GM19238 (cell line): ENCODE results near the gene ZNF30.
"Not testable (repeated sequence)": the region's sequence is repeated elsewhere in the genome, so short reads cannot be mapped to it uniquely, and the experiment has no call there.

Experiments
- DNase-seq: peaks from one replicate; pipeline ENCODE4 v3.0.0; 2011; ENCODE audit warnings: low spot score; ENCODE audit not compliant: insufficient read length

The ZNF30 gene

DNA sequence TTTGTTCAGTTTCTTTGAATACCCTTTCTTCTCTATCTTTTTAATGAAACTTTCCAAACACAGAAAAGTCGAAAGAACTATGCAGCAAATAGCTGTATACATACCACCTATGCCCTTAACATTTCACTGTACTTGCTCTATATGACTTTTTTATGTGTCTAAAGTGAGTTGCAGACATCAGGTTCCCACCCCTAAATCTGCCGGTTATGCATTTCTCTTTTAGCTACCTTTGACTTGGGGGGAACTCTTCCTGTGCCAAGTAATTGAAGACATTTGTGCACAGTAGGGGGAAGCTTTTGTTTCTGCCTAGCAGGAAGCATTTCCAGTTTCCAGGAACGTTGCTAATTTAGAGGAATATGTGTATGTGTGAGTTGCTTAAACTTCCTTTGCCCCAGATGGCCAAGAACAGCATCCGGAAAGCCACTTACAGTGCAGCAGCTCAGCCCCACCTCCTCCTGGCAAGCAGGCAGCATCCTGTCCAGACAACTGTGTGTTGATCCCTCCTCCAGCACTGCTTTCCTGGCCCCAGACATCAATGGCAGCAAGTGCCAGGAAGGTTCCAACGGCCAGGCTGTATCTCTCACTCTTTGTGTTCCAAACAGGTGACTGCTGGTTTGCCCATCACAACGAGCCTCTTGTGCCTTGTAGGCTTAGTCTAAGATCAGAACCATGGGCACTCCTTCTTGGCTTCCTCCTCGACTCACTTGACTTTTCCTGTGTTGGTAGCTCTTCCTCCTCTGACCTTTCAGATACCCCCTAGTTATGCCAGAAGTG, 58.7 kb downstream of the ZNF30 start:
- DNase-seq = no peak

DNA sequence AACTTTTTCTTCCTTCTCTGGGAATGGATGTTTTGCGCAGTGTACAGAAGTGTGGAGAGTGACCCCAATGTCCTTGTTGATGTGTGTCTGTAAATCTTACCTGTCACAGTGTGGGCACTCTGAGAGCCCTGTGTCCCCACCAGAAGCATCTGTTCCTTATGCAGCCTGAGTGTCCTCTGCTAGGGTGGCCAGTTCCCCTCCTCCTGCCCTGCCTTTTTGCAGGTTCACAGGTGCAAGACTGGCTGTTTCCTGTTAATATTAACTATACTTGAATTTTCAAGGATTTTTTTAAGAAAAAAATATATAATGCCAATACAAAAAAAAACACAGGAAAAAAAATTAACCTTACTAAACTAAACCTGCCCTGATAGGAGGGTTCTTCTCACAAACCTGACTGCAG, 61.4 kb downstream of the ZNF30 start:
- DNase-seq = no peak

DNA sequence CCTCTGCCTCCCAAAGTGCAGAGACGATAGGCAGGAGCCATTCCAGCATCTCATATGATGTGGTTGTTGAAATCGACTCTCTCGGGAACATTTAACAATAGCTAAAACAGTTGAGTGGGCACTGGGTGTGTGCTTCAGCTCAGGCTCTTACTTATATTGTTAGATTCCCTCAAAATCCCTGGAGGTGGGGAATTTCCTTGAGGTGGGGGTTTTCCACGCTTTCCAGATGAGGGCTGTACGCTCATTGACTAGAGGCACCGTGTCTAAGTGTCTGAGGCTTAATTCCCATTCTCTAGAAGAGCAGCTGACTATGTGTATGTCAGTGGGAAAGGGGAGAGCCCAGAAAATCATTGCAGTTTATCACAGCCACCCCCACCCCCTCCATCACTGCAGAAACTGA, 62.6 kb downstream of the ZNF30 start:
- no peak for DNase-seq

DNA sequence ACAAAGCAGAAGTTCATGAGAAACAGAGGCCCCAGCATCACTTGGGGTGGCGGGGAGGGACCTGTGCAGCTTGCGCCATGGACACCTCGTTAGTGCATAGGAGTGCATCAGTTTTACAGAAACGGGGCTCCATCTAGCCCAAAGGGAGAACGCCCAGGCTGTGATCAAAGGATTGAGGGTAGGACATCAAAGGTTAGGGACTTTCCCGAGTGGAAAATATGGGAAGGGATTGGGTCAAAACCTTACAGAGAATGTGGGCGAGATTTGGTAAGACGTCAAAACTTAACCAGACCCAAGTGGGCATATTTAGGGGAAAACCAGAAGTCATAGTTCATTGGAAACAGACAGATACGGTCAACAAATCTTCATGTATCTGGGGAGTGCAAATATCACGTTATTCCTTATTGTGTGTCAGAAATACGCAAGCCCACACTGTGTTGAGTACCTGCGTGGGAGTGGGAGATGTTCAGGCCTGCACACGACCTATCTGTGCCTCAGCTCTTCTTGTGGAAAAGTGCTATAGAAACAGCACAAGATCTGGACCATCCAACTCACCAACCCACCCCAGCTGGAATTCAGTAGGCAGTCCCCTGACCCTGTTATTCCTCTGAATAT, 64.0 kb downstream of the ZNF30 start:
- DNase-seq = no peak

DNA sequence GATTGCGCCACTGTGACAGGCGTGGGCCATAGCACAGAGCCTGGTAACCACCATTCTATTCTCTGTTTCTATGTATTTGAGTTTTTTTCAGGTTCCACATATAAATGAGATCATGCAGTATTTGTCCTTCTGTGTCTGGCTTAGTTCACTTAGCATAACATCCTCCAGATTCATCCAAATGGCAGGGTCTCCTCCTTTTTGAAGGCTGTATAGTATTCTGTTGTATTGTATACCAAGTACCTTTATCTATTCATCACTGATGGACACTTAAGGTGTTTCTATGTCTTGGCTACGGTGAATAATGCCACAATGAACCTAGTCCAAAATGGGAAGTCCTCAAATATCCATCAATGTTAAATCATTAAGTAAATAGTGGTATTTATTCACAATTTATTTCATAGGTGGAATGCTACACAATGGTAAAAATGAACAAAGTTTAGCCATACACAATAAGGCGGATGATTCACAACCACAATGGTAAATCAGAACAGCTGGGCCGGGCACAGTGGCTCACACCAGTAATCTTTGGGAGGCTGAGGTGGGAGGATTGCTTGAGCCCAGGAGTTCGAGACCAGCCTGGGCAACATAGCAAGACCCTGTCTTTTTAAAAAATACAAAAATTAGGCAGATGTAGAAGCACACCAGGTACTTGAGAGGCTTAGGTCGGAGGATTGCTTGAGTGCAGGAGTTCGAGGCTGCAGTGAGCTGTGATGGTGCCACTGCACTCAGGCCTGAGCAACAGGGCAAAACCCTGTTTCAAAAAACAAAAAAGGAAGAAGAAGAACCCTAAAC, 65.0 kb downstream of the ZNF30 start:
- no peak for DNase-seq

DNA sequence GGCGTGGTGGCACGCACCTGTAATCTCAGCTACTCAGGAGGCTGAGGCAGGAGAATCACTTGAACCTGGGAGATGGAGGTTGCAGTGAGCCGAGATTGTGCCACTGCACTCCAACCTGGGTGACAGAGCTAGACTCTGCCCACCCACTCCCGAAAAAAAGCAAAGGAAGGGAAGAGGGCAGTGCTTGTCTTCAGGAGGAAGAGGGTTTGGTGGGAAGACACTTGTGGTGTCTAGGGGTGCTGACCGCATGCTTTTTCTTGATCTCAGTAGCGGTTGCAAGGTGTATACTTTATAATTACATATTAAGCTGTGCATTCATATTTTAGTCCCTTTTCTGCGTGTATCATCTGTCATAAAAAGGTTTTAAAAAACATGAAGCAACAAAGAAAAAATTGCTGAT, 65.9 kb downstream of the ZNF30 start:
- DNase-seq = not testable (repeated sequence)

DNA sequence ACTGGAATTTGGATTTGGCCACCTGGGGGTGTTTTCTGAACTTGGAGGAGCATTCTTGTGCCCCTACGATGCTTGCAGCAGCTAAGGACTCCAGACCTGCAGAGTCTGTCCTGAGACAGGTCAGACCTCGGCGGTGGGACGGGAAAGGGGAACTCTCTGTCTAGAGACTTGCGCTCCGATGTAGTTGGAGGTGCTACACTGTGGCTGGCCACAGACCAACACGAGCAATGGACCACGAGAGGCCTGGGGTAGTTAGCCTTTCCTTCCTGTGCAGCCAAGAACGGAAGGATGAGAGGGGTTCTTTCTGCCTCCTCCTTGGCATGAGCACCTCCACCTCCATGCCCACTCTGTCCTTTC, 67.6 kb downstream of the ZNF30 start:
- no peak for DNase-seq
